Panc1 (cell line): Measurements from ENCODE around the gene GLIPR1. TPM values are rescaled to one million over a fixed set of nuclear protein-coding genes. Genes with fewer than 3 reads are reported as not detected.

ENCODE experiments used
- ATAC-seq: fragments of 200-7000 bp; cut with Tn5 transposase; 2 replicates; pipeline ENCODE4 v1.9.1; 2020; ENCODE audit warnings: mild to moderate bottlenecking, moderate library complexity
- BruUV-seq: library from RNA; stranded (reverse); fragments of 400-500 nt; replicated peaks from 2 replicates; lab custom pipeline; 2021; lab: Mats Ljungman, UMichigan
- CTCF ChIA-PET: fragments of 300-600 bp; sonication (Branson Sonifier 250); formaldehyde crosslinking; loops from one replicate; lab custom pipeline; 2022; ENCODE audit warnings: antibody characterized with exemption; lab: Charles Lee
- POLR2A ChIA-PET: fragments of 300-600 bp; sonication (Branson Sonifier 250); formaldehyde crosslinking; loops from one replicate; lab custom pipeline; 2022; ENCODE audit warnings: antibody characterized with exemption; lab: Charles Lee
- DNase-seq: peaks from one replicate; pipeline ENCODE4 v3.0.0-alpha.2; 2010; ENCODE audit warnings: low read depth, low spot score
- H3K27ac ChIP-seq: 2 replicates; pipeline ENCODE4 v1.5.1; 2011; ENCODE audit warnings: mild to moderate bottlenecking, low read length, inconsistent platforms
- H3K27me3 ChIP-seq: fragments of 200-500 bp; sonication (Bioruptor generic); 2 replicates; pipeline ENCODE4 v1.6.0; 2014; ENCODE audit warnings: low read length, inconsistent platforms; ENCODE audit not compliant: control insufficient read depth, insufficient read depth
- H3K36me3 ChIP-seq: fragments of 200-500 bp; sonication (Bioruptor generic); 2 replicates; pipeline ENCODE4 v1.5.1; 2014; ENCODE audit warnings: inconsistent platforms, mild to moderate bottlenecking, low read length, moderate library complexity; ENCODE audit not compliant: control insufficient read depth, insufficient read depth
- H3K4me1 ChIP-seq: 2 replicates; pipeline ENCODE4 v1.5.1; 2011; ENCODE audit warnings: inconsistent platforms, mild to moderate bottlenecking, low read length, moderate library complexity; ENCODE audit not compliant: control insufficient read depth, insufficient read depth
- H3K4me3 ChIP-seq, 2 experiments: 2 replicates each; pipeline ENCODE4 v1.5.1; 2011 to 2012; ENCODE audit warnings: low read depth in 2 of 2, low read length in 2 of 2, mild to moderate bottlenecking in 2 of 2, inconsistent platforms in 1 of 2, moderate library complexity in 1 of 2
- H3K9me3 ChIP-seq: fragments of 200-500 bp; sonication (Bioruptor generic); 2 replicates; pipeline ENCODE4 v1.5.1; 2014; ENCODE audit warnings: low read depth, mild to moderate bottlenecking, inconsistent platforms, low read length, moderate library complexity; ENCODE audit not compliant: control insufficient read depth, insufficient read depth
- POLR2AphosphoS5 ChIP-seq: IDR thresholded peaks from 2 replicates; pipeline ENCODE4 v1.6.1; 2012; ENCODE audit warnings: mild to moderate bottlenecking, low read depth, low read length, moderate library complexity
- SIN3A ChIP-seq: IDR thresholded peaks from 2 replicates; pipeline ENCODE4 v1.6.1; 2012; ENCODE audit warnings: low read depth, mild to moderate bottlenecking, low read length, moderate library complexity, borderline replicate concordance; ENCODE audit not compliant: insufficient read depth
- TCF7L2 ChIP-seq: IDR thresholded peaks from 2 replicates; pipeline ENCODE4 v1.6.1; 2011; ENCODE audit warnings: mild to moderate bottlenecking, low read depth, low read length, inconsistent platforms
- in situ Hi-C: cut with HindIII; loops from 2 replicates; pipeline ENCODE4 v1.10.0; 2016; ENCODE audit warnings: low sequenced_read_pairs, low pct_unique_long_range_greater_than_20kb
- intact Hi-C: fragments of 100-400 bp; cut with micrococcal nuclease; formaldehyde crosslinking; loops from one replicate; pipeline ENCODE4 v1.10.0; 2022; ENCODE audit not compliant: unreplicated experiment
- total RNA-seq: library from RNA; stranded (reverse); gene quantifications from one replicate; pipeline ENCODE4 v1.2.1, GENCODE V29; 2021; ENCODE audit not compliant: unreplicated experiment
- TF ChIP-seq, protein P1 (sequence below): fragments of 450-650 bp; IDR thresholded peaks from 2 replicates; pipeline ENCODE4 v1.5.1; 2017; ENCODE audit warnings: mild to moderate bottlenecking
- TF ChIP-seq, protein P2 (sequence below), 2 experiments: IDR thresholded peaks; 2 replicates each; pipeline ENCODE4 v1.6.1; 2011 to 2012; ENCODE audit warnings: low read depth in 2 of 2, control low read depth in 1 of 2, low read length in 1 of 2, mild to moderate bottlenecking in 1 of 2, moderate library complexity in 1 of 2; ENCODE audit not compliant: insufficient read depth in 1 of 2

The GLIPR1 gene
- total RNA-seq, 1 experiment from 2014 or later, result 11.5 TPM

DNA sequence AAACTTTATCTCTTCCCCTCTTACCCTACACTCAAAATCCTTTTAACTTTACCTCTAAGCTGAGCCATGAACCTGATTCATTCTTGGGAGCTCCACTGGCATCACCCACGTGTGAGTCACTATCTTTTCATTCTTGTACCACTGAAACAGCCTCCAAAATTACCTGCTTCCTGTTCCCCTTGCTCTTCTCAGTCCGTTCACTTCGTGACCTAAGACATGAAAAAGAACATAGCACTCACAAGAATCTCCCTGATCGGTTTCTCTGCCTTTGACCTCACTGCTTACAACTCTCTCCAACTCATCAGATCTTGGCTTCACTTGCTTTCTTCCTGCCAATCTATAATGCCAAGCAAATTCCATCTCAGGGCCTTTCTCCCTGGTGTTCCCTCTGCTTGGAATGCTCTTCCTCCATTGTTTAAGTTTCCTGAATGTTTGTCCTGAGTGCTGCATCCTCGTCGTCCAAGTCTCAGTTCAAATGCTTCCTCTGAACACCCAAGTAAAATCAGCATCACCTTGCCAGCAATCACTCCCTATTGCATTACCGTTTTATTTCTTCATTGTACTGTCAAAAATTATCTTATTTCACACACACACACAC is 9.2 kb downstream of the GLIPR1 start:
- BruUV-seq, result no TSS peak
- POLR2A ChIA-PET, result interaction anchor here (0.6 kb wide), 1 partner anchor 530 kb away, joined by 4 read pairs; no protein-coding TSS in a partner anchor
- Histone ChIP-seq H3K4me1 (peaks cover 36% of the 10 kb centered on the region), H3K27ac (peak overlapping the region; percentile 87), H3K36me3 (no peaks in the 10 kb centered on the region; the same call in 1 of the 2 replicates), H3K27me3 (no peaks in the 10 kb centered on the region), H3K9me3 (no peaks in the 10 kb centered on the region), H3K4me3 (no peak overlapping the region)
- in situ Hi-C loops, result no loop called here
- DNase-seq (no peak), ATAC-seq (peak; percentile 72)
- TF ChIP-seq, protein P1, sequence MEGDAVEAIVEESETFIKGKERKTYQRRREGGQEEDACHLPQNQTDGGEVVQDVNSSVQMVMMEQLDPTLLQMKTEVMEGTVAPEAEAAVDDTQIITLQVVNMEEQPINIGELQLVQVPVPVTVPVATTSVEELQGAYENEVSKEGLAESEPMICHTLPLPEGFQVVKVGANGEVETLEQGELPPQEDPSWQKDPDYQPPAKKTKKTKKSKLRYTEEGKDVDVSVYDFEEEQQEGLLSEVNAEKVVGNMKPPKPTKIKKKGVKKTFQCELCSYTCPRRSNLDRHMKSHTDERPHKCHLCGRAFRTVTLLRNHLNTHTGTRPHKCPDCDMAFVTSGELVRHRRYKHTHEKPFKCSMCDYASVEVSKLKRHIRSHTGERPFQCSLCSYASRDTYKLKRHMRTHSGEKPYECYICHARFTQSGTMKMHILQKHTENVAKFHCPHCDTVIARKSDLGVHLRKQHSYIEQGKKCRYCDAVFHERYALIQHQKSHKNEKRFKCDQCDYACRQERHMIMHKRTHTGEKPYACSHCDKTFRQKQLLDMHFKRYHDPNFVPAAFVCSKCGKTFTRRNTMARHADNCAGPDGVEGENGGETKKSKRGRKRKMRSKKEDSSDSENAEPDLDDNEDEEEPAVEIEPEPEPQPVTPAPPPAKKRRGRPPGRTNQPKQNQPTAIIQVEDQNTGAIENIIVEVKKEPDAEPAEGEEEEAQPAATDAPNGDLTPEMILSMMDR, result no peak
- no peak for TF ChIP-seq POLR2AphosphoS5
- TF ChIP-seq, protein P2, sequence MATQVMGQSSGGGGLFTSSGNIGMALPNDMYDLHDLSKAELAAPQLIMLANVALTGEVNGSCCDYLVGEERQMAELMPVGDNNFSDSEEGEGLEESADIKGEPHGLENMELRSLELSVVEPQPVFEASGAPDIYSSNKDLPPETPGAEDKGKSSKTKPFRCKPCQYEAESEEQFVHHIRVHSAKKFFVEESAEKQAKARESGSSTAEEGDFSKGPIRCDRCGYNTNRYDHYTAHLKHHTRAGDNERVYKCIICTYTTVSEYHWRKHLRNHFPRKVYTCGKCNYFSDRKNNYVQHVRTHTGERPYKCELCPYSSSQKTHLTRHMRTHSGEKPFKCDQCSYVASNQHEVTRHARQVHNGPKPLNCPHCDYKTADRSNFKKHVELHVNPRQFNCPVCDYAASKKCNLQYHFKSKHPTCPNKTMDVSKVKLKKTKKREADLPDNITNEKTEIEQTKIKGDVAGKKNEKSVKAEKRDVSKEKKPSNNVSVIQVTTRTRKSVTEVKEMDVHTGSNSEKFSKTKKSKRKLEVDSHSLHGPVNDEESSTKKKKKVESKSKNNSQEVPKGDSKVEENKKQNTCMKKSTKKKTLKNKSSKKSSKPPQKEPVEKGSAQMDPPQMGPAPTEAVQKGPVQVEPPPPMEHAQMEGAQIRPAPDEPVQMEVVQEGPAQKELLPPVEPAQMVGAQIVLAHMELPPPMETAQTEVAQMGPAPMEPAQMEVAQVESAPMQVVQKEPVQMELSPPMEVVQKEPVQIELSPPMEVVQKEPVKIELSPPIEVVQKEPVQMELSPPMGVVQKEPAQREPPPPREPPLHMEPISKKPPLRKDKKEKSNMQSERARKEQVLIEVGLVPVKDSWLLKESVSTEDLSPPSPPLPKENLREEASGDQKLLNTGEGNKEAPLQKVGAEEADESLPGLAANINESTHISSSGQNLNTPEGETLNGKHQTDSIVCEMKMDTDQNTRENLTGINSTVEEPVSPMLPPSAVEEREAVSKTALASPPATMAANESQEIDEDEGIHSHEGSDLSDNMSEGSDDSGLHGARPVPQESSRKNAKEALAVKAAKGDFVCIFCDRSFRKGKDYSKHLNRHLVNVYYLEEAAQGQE (IDR thresholded peaks at IDR 0.05; ENCODE audit: insufficient read depth in 1 of 2, low read depth in 2 of 2, low read length in 1 of 2), result no peak
- TF ChIP-seq SIN3A, result no peak
- TF ChIP-seq TCF7L2, result no peak
- intact Hi-C loops, result loop anchor here (10.0 kb wide), 2 partner anchors 155 to 795 kb away; partner anchors contain the start of genes CAPS2 and GLIPR1L1
- CTCF ChIA-PET, result no interaction called here

DNA sequence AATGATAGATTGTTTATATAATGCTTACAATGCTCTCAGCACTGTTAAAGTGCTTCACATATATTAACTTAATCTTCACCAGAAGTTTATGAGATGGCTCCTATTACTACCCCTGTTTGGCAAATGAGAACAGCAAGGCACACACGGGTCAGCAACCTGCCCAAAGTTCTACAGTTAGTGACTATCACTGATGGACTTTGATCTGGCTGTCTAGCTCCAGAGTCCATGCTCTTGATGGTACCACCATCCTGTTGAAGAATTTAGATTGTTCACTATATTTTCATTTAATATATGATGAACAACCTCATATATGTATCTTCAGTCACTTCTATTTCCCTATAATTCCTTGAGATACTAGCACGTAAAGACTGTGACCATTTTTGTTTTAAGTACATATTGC is 10.6 kb downstream of the GLIPR1 start:
- in situ Hi-C loops (no loop called here), intact Hi-C loops (no loop called here)
- H3K4me1 ChIP-seq, result peaks cover 28% of the 10 kb centered on the region
- no TSS peak for BruUV-seq
- ChIA-PET CTCF (no interaction called here), POLR2A (interaction anchor here (0.6 to 0.7 kb wide), 3 partner anchors 9 to 141 kb away, joined by 5 to 11 read pairs (median 5); no protein-coding TSS in a partner anchor)
- TF ChIP-seq, protein P2 (IDR thresholded peaks at IDR 0.05; ENCODE audit: insufficient read depth in 1 of 2, low read depth in 2 of 2, low read length in 1 of 2), result no peak
- no peak for TF ChIP-seq SIN3A
- 0 out of 2 replicates have a peak, but pooled peaks have one; percentile 27 for TF ChIP-seq POLR2AphosphoS5
- TF ChIP-seq, protein P1, result no peak
- TF ChIP-seq TCF7L2, result no peak
- peaks cover 2% of the 10 kb centered on the region; the same call in 1 of the 2 replicates for H3K36me3 ChIP-seq
- DNase-seq (no peak), ATAC-seq (no peak)
- H3K27ac ChIP-seq, result no peak overlapping the region
- H3K4me3 ChIP-seq, result no peak overlapping the region
- H3K27me3 ChIP-seq, result no peaks in the 10 kb centered on the region
- H3K9me3 ChIP-seq, result no peaks in the 10 kb centered on the region
